Measurements from ENCODE around the gene CROCC.
"Not testable (repeated sequence)": the region's sequence is repeated elsewhere in the genome, so short reads cannot be mapped to it uniquely, and the experiment has no call there.

DNA sequence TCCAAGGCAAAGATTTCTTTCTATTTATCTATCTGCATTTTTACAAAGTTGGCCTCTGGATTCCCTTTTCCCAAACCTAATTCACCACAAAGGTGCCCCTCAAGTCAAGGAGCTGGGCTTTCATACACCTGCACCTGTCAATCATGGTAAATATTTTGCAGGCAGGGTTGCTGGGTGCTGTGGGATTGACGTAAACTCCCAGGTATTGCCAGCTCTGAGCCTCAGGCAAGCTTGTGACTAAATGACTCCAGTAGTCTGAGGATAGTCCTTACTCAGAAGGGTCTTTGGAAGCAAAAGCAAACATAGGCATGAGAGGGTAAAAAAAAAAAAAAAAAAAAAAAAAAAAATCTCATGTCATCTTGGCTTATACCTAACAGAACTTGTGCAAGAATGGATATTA is 40.0 kb upstream of the CROCC start:
- TF ChIP-seq POLR2A, POLR2AphosphoS5, TAF1, POU2F2, SPI1 (IDR thresholded peaks at IDR 0.05; ENCODE audit: low read depth, low read length): not testable (repeated sequence)
